ENCODE results near the gene SYT3.

The SYT3 gene

DNA sequence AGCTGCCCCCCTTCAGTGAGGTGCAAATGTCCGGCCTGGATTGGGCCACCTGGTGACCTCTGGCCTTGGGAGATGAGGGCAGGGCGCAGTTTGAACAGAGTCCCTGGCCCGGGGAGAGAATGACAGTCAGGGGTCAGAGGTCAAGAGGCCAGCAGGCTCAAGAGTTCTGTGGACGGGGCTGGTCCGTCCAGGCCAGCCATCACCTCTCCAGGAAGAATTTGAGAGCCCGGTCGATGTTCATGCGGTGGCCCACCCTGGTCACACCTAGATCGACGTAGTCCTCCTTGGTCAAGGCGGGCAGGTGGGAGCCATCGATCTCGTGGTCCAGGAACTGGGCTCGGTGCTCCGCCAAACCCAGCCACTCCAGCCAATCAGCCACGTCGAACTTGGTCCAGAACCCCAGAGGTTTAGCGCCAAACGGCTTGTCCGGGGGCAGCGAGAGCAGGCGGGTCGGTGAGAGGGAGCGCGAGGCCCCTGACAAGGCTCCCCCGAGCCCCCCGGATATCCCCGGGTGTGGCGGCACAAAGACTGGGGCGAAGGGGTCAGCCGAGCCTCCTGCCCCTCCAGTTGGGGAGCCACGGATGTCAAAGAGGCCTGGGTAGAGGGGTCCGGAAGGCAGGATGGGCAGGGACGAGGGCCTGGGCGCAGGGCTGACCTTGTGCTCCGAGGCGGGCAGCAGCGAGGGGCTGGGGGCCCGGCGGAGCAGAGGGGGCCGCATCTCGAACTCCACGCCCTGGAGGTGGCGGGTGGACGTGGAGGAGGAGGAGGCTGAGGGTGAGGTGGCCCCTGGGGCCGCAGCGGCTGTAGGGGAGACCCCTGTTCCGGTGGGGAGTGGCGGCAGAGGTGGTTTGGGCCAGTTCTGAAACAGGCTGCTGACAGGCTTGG is 22.3 kb upstream of the SYT3 start:
- no peak for DNase-seq (ENCODE audit: low spot score)

DNA sequence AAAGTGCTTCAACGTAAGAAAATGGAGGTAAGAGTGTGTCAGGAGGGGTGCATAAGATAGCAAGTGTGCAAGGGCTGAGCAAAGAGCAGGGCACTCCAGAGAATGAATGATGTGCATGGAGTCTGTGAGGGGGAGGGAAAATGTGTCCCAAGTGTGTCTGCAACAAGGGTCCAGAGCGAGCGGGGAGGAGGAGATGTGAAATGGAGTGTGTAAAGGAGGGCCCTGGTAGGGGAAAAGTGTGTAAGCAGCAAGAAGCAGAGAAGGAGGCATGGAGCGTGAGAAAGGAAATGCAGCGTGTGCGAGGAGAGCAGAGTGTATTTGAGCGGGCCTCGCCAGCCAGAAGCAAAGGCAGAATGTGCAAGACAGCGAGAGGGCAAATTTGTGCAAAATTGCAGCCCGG is 21.3 kb upstream of the SYT3 start:
- DNase-seq (ENCODE audit: low spot score), result no peak

DNA sequence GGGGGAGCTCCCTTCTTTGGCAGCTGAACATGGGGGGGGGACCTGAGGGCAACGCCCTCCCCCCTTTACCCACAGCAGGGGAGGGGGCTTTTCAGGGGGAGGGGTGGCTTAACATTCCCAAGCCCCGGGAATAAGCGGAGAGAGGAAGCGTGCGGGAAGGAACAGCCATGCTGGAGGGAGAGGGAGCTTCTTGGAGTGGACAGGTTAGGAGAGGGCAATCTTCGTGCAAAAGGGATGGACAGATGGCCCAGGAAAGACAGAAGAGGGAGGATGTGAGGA is 20.3 kb upstream of the SYT3 start:
- no peak for DNase-seq (ENCODE audit: low spot score)

DNA sequence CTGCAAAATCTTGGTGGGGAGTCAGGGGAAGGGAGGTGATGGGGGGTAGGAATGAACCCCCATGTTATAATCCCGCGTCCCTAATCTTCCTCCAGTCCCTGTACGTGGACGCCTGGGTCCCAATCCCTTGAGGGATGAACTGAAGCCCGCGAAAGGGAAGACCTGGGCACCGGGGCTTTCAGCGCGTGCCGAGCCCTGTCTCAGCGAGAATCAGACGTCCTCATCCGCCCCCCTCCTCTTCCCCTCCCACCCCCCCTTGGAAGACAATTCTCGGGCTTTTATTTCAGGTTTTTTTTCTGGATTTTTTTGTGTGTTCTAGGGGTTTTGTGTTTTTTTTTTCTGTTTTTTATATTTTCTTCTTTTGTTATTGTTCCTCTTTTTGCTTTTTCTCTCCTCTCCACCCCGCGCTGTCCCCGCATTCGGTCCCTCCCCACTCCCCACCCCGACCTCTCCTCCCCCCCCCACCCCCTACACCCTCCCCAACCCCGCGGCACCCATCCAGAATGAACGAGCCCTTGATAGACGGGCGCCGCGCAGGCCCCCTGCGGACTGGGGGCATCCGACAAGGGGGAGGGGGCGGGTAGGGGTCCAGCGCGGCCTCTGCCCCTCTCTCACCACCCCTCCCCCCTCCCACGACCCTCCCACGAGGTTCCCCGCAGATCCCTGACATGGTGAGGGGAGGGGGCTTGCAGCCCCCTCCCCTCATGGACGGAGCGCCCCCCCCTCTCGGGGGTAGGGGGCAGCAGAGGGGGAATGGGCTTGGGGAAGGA is 19.8 kb upstream of the SYT3 start:
- no peak for DNase-seq (ENCODE audit: low spot score)

DNA sequence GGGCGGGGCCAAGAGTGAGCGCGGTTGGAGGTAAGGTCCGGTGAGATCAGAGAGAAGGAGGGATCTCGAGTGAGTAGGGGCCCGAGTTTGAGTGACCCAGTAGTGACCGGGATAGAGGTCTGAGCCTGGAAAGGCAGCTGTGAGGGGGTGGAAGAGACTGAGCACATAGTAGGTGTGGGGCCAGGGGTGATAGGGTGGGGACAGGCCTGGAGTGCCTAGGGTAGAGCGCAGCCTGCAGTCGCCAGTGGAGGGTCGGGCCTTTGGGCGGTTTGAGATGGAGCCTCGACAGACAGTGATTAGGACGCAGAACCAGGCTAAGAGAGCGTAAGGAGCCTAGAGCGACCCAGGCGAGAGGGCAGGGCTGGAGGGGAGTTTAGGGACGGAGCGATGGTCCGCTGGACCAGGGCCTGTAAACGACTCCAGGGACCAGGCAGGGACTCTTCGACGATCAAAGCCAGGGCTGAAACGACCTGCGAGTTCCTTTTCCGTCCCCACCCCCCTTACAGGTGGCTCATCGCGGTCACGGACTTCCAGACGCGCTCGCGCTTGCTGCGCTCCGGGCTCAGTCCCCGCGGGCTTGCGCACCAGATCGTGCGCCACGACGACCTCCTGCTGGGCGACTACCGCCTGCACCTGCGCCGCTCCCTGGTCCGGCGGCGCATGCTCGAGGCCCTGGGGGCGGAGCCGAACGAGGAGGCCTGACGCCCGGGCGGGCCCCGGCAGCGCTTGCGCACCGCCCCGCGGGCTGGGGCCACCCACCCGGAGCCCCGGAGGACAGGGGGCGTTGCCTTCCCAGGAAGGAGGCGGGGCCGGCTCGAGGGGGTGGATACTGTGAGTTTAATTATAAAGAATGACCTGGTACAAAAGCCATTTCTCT is 19.0 kb upstream of the SYT3 start:
- peak; percentile 86 for DNase-seq (ENCODE audit: low spot score)

DNA sequence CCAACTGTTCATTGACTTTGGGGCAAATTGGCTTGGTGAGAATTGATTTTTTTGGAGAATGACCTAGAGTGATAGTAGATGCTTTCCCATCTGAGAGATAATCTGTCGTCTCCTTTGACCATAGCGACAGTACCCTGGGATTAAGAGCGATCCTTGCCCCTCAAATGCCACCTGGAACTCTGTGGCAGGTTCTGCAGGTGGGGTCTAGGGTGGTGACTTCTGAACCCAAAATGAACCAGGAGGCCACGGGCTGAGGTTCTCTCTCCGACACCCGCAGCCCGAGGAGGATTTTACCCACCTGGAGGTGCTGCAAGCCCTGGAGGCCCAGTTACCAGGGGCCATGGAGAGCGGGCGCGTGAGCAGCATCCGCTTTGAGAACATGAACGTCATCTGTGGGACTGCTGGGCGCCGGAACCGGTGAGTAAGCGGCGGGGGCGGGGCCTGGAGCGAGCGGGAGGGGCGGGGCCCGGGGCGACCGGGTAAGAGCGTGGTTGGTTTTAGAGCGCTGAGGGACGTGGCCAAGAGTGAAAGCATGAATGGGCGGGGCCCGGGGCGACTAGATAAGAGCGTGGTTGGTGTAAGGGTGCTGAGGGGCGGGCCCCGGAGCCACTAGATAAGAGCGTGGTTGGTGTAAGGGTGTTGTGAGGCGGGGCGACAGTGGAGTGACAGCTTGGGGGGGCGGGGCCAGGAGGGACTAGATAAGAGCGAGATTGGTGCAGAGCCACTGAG is 18.2 kb upstream of the SYT3 start:
- peak; percentile 99 for DNase-seq (ENCODE audit: low spot score)

DNA sequence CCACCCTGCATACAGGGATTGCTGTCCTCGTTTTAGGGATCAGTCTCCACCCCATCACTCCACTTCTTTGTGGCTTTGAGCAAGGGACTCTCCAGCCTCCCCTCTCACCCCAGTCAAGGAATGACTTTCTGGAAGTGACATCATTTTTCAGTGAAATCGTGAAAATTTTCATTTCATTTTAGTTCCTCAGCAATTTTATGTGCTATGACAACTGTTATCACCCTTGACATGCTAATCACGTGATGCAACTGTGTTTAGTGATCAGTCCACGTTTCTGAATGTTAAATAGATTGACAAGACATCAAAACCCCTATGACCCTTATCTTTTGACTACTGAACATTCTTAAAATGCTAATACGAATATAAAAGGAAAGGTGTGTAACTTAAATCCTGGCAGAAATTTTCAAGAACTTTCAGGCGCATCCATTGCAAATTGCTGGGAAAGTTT is 17.6 kb upstream of the SYT3 start:
- no peak for DNase-seq (ENCODE audit: low spot score)

DNA sequence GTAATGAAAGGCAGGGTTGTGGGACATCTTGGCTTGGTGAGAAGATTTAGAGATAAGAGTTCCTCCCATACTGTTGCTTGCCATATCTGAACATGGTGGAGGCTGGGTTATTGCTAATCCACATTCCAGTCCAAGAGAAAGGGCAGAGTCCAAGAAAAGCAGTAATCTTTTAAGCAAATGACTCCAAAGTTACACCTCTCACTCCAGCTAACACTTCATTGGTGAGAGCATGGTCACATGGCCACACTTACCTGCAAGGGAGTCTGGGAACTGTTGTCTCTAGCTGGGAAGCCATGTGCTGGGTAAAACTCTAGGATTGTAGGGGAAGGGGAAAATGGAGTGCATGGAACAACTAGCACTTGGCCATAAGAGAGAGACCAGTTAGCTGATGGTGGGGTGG is 15.2 kb upstream of the SYT3 start:
- DNase-seq (ENCODE audit: low spot score), result no peak

DNA sequence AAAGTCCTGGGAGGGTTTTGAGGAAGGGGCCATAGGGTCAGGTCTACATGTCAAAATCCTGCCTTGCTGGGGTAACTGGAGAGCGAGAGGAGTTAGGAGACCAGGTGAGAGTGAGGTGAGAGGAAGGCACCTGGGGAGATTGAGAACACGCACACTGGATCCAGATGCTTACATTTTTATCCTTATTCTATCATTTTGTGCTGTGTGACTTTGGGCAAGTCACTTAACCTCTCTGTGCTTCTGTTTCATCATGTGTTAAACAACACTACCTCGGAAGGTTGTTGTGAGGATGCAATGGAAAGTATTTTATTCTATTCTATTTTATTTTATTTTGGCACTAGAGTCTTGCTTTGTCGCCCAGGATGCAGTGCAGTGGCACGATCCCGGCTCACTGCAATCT is 13.0 kb upstream of the SYT3 start:
- DNase-seq (ENCODE audit: low spot score), result no peak

DNA sequence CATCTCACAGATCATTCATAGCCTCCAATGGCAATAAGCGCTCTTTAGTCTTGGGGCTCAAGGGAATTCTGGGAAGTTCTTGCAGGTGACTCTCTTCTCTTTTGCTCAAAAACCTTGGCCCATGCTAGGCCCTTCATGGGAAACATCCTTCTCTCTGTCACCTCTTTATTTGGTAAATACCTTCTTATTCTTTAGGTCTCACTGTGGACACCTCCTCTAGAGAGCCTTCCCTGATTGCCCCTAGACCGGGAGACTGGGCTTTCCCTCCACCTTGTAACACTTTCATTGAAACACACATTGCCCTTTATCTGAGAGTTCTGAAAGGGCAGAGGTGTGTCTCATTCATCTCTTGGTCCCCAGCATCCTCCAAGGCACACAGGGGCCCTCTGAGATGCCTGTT is 11.5 kb upstream of the SYT3 start:
- DNase-seq (ENCODE audit: low spot score), result no peak

DNA sequence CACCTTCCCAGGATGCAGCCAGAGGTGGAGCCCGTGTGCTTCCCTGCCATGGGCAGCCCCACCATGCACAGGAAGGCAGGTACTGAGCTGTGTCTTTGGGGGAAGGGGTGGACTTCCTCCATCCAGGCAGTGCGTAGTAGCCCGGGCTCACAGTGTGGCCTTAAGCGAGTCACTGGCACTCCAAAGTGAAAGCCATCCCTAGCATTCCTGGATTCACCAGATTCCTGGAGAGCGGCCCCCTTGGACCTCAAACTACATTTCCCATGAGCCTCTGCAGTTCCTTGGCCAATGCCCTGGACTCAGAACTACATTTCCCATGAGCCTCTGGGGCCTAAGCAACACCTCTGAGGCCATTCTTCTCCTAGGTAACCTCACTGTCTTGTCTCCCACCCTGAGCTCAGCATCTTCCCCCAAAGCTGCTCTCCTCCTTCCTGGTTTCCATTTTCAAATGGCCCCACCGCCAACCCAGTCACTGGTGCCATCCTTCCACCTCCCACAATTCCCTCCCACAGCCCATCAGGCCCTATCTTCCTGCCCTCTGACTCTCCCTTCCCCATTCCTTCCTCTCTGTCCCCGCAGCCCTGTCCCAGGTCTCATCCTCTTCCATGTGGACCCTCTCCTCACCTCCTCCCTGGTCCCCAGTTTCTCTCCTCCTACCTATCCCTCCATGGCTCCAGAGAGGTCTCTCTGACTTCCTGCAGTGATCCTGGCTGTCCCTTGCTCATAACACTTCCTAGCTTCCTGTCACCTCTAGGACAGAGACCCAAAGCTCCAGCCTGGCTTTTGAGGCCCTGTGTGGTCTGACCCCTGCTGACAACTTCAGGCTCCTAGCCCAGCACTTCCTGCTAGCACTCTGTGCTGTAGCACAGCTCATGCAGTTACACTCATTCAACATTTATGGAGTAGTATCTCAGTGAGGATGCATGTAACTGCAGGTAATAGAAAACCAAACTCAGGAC is 10.0 kb upstream of the SYT3 start, which contains the start of gene C19orf81:
C19orf81 (plus strand) TSS at position 13 of the 959 bp plus-strand sequence; CDS start at position 13, 0 bp downstream.
- DNase-seq (ENCODE audit: low spot score), result no peak

DNA sequence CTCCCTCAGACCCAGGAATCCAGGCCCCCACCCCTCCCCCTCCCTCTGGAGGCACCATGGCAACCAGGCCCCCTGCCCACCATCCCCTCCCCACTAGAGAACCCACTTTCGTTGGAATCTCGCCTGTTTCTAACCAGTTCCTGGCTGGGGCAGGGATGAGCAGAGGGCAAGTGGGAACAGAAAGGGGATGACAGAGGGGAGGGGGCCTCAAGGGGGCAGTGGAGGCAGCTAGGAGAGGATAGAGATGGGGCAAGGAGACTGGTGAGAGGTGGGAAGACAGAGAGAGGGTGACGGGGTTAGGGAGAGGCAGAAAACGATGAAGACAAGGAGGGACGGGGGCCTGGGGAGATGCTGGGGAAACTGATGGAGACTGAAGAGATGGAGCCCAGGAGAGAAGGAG is 9.0 kb upstream of the SYT3 start:
- no peak for DNase-seq (ENCODE audit: low spot score)

DNA sequence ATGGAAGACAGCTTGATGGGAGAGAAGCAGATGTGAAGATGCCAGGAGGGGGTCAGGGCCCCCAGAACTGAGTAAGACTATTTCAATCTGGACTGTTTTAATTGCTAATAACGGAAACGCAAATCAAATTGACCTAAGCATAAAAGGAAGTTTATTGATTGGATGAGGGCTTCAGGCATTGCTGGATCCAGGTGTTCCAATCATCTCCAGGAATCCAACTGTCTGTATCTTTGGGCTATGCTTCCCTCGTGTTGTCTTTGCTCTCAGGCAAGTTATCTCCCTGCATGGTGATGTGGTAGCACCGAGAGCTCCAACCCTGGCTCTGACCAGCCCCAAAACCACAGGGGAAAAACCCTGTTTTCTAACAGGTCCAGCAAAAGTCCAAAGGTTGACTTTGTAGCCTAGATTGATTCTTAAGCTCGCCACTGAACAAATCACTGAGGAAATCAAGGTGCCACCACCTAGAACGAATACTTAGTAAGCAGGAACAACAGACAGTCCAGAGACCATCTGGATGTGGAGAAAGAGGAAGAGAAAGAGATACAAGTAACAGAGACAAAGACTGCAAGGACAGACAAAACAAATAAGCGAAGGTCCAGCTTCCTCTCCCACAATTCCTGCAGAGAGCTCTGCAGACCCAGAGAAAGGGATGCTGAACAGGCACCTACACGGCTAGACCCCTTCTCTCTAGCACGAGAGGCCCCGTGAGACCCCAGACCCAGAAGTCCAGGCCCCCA is 8.4 kb upstream of the SYT3 start:
- DNase-seq (ENCODE audit: low spot score), result no peak

DNA sequence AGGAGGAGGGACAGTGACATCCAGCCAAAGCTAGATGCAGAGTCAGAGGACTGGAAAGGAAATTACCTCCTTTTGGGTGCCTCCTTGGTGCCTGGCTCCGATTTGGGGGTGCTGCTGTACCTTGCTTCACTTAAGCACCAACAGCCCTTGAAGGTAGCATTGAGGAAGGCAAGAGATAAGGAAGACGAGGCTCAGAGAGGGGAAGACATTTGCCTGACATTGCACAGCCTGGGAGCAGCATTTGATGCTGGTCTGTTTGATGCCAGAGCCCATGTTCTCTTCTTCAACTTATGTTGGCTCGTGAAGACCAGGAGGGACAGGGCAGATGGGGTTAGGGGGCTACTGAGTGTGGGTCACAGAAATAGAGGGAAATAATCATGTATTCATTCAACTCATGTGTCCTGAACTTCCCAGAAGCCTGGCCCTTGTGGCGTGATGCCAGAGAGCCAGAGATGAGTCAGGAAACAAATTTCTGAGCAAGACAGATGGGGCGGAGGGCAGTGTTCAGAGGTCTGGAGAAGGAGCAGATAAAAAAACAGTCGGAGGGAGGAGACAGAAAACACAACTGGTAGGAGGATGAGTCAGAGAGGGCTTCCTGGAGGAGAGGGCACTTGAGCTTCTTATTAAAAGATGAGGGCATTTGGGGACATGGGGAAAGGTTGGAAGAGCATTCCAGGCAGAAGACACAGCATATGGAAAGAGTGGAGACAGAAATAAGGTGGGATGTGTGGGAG is 6.6 kb upstream of the SYT3 start:
- DNase-seq (ENCODE audit: low spot score), result no peak

DNA sequence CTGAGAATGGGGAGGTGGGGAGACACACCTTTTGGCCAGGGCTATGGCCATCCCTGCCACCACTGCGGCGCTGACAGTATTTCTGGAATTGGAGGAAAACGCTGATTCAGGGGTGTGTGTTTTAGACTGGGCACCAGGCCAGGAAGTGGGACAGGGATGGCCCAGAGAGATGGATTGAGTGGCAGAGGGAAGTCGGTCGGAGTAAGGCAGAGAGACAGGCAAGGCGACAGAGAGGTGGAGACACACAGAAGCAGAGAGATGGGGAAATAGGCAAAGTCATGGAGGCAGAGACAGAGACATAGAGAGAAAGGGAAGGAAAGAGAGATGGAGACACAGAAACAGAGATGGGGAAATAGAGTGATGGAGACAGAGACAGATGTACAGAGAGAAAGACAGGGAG is 5.4 kb upstream of the SYT3 start:
- no peak for DNase-seq (ENCODE audit: low spot score)

DNA sequence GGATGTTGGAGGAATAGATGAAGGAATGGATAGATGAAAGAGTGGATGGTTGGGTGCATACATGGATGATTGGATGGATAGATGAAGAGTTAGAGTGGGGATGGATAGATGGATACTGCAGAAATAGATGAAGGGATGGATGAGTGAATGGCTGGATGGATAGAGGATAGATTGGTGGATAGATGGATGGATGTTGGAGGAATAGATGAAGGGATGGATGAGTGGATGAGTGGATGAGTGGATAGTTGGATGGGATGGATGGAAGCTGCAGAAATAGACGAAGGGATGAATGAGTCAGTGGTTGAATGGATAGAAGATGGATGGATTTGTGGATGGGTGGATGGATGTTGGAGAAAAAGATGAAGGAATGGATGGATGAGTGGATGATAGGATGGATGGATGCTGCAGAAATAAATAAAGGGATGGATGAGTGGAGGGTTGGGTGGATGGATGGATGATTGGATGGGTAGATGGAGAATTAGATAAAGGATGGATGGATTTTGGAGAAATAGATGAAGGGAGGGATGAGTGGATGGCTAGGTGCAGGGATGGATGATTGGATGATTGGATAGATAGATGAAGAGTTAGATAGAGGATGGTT is 4.7 kb upstream of the SYT3 start:
- no peak for DNase-seq (ENCODE audit: low spot score)

DNA sequence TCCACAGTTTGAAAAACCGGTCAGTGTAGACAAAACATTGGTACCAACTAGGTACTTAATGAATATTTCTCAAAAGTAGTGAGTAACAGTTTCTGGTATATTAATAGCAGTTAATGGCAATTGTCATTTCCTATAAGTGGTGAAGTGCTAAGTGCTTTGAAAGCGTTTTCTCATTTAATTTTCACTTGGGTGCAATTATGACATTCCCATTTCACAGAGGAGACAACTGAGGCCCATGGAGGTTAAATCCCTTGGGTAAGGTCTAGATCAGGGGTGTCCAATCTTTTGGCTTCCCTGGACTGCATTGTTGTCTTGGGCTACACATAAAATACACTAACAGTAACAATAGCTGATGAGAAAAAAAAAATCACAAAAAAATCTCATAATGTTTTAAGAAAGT is 687 bp upstream of the SYT3 start:
- no peak for DNase-seq (ENCODE audit: low spot score)

DNA sequence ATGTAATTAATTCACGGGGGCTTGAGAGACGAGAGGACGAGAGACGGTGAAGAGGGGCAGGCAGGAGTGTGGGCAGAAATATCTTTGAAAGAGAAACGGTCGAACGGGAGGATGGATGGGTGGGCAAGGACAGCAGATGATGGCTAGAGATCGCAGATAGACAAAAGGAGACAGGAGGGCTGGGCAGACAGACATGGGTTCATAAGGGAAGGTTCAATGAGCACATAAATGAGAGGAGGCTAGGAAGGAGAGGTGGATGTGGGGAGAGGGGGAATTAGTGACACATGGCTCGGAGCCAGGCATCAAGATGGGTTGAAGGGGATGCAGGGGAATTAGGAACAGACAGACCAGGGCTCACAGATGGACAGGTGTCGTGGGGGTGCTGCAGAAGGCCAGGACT is 1.1 kb downstream of the SYT3 start:
- DNase-seq (ENCODE audit: low spot score), result no peak
